ENCODE measurements around the gene CRIP3. TPM values are rescaled to one million over a fixed set of nuclear protein-coding genes. Genes with fewer than 3 reads are reported as not detected.

CRIP3 gene
- total and polyA plus RNA-seq, 2 of the 8 experiments (the other 6 are each of a cell fraction or from before 2014, with no cell fraction given): 34.0 to 46.3 TPM

- TF ChIP-seq CTBP2 (IDR thresholded peaks at IDR 0.05; ENCODE audit: borderline replicate concordance, insufficient read depth, insufficient read length, low read length): no peak
Measured at GRCh38 chr6:43282636-43283513, 25.8 kb downstream of the CRIP3 start (continued).
